Astrocyte of the cerebellum (primary cell): ENCODE measurements around the gene BATF3.

Source experiments
- DNase-seq: peaks from one replicate; pipeline ENCODE4 v3.0.0-alpha.2; 2011; ENCODE audit warnings: low read depth
- H3K4me3 ChIP-seq: 2 replicates; pipeline ENCODE4 v1.5.1; 2011; ENCODE audit warnings: mild to moderate bottlenecking, low read depth, low read length, moderate library complexity
- in situ Hi-C: cut with HindIII; loops from 2 replicates; pipeline ENCODE4 v1.10.0; 2017; ENCODE audit warnings: low sequenced_read_pairs
- TF ChIP-seq, protein P1 (sequence below): IDR thresholded peaks from 2 replicates; pipeline ENCODE4 v1.5.1; 2012; ENCODE audit warnings: low read length, low read depth, moderate library complexity, mild to moderate bottlenecking; ENCODE audit errors: missing control alignments

The BATF3 gene

DNA sequence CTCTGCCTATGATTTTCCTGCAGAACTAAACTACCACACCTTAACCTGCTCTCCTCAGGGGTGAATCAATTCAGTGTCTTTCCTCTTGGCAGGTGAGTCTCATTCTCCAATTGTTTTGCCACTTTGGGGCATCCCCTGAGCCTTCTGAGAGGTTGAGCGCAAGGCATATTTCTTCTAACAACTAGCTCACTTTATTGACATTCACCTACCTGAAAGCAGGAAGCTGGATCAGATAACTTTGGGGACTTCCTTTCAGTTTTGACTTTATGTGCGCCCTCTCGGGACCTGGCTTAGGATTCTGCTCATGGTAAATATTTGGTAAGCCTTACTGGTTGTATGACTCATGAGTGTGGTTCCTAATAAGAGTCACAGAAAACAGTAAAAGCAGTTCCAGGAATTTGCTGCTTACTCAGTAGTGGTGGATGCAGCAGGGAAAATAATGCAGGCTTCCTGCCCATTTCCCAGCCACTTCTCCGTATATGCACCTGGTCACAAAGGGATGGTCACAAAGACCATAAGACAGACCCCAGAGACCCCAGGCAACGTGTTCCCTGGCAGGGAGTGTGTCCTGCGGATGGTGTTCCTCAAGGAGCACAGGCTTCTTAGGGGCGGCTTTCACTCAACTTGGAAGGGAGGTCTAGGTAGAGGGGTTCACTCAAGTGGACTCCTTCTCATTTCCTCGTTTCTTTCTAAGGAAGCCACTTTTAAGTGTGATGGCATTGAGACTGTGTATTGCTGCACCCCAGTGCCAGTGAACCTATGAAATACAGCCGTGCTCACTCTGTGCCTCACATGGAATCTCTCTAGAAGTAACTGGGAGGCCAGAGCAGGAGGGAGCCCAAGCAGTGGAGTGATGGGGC, 22.0 kb upstream of the BATF3 start:
- TF ChIP-seq, protein P1, sequence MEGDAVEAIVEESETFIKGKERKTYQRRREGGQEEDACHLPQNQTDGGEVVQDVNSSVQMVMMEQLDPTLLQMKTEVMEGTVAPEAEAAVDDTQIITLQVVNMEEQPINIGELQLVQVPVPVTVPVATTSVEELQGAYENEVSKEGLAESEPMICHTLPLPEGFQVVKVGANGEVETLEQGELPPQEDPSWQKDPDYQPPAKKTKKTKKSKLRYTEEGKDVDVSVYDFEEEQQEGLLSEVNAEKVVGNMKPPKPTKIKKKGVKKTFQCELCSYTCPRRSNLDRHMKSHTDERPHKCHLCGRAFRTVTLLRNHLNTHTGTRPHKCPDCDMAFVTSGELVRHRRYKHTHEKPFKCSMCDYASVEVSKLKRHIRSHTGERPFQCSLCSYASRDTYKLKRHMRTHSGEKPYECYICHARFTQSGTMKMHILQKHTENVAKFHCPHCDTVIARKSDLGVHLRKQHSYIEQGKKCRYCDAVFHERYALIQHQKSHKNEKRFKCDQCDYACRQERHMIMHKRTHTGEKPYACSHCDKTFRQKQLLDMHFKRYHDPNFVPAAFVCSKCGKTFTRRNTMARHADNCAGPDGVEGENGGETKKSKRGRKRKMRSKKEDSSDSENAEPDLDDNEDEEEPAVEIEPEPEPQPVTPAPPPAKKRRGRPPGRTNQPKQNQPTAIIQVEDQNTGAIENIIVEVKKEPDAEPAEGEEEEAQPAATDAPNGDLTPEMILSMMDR, result peak; percentile 7
- DNase-seq, result peak; percentile 80
- in situ Hi-C loops, result no loop called here
- no peak overlapping the region for H3K4me3 ChIP-seq

DNA sequence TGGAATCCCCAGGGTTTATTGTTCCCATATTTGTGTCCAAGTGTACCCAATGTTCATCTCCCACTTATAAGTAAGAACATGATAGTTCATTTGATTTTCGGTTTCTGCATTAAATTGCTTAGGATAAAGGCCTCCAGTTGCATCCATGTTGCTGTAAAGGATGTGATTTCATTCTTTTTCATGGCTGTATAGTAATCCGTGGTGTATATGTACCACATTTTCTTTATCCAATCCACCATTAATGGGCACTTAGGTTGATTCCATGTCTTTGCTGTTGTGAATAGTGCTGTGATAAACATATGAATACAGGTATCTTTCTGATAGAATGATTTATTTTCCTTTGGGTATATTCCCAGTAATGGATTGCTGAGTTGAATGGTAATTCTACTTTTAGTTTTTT, 20.0 kb upstream of the BATF3 start:
- DNase-seq, result no peak
- H3K4me3 ChIP-seq, result no peak overlapping the region
- TF ChIP-seq, protein P1, result no peak
- in situ Hi-C loops, result no loop called here

DNA sequence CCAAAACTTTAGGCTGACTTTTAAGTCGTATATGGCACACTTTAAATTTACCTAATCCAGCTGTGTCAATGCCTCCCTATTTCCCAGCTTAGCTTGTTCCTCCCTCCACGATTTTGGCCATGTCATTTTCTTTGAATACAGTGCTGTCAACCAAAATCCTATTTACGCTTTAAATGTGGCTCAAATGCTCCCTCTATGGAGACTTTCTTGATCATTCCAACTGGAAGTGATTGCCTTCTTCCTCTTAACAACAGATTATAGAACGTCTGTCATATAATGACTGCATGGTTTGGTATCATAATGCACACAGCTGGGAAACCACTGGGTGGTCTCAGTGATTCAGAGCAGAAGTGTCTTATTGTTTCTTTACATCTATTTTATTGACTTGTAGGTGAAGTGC, 18.9 kb upstream of the BATF3 start:
- in situ Hi-C loops, result no loop called here
- no peak for DNase-seq
- H3K4me3 ChIP-seq, result no peak overlapping the region
- TF ChIP-seq, protein P1, result peak; percentile 27

DNA sequence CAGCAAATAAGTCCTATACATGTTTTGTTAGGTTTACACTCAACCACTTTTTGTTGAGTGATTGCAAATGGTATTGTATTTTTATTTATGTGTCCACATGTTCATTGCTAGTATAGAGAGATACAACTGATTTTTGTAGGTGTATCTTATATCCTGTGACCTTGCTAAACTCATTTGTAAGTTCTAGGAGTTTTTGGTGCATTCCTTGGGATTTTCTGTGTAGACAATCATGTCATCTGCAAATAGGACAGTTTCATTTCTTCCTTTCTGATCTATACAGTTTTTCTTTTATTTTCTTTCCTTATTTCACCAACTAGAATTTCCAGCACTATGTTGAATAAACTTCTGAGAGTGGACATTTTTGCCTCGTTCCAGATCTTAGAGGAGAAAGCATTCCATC, 16.5 kb upstream of the BATF3 start:
- TF ChIP-seq, protein P1, result no peak
- DNase-seq, result no peak
- in situ Hi-C loops, result no loop called here
- no peak overlapping the region for H3K4me3 ChIP-seq

DNA sequence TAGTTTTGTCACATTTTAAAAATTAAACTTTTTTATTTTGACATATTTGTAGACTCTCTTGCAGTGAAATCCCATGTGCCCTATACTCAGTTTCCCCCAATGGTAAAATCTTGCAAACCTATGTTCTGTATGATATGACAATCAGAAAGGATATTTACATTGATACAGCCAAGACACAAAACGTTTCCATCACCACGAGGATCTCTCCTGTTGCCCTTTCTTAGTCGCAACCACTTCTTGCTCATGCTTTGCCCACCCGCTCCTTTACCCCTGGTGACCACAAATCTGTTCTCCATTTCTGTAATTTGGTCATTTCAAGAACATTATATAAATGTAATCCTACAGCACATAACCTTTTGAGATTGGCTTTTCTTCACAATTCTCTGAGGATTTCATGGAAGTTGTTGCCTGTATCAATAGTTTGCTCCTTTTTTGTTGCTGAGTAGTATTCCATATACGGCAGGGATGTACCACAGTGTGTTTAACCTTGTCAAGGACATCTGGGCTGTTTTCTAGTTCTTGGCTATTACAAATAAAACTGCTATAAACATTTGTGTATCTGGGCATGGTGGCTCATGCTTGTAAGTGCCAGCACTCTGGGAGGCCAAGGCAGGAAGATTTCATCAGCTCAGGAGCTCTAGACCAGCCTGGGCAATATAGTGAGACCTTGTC, 14.0 kb upstream of the BATF3 start:
- in situ Hi-C loops, result no loop called here

More for the DNA sequence above, 14.0 kb upstream of the BATF3 start:
- TF ChIP-seq, protein P1, result no peak
- no peak overlapping the region for H3K4me3 ChIP-seq
- DNase-seq, result no peak
